B cell (primary cell): ENCODE results near the gene DTNBP1. TPM values are rescaled to one million over a fixed set of nuclear protein-coding genes. Genes with fewer than 3 reads are reported as not detected.

ENCODE experiments used
- ATAC-seq: fragments of 200-7000 bp; cut with Tn5 transposase; one replicate; pipeline ENCODE4 v1.10.0; 2021; ENCODE audit warnings: low read depth, mild to moderate bottlenecking, moderate number of reproducible peaks, moderate library complexity
- CTCF ChIA-PET: fragments of 350-600 bp; sonication (Branson Sonifier 250); formaldehyde crosslinking; loops from one replicate; lab custom pipeline; 2021; ENCODE audit warnings: antibody characterized with exemption, inconsistent platforms; lab: Charles Lee
- POLR2A ChIA-PET: fragments of 350-600 bp; sonication (Branson Sonifier 250); formaldehyde crosslinking; loops from one replicate; lab custom pipeline; 2021; ENCODE audit warnings: antibody characterized with exemption; lab: Charles Lee
- DNase-seq: peaks from one replicate; pipeline ENCODE4 v3.0.0; 2013
- H2AFZ ChIP-seq: 2 replicates; pipeline ENCODE4 v1.6.1; 2012; ENCODE audit warnings: mild to moderate bottlenecking, low read depth, low read length; ENCODE audit not compliant: insufficient read depth, poor library complexity, severe bottlenecking
- H3K27ac ChIP-seq, 2 donors: 1 replicate in 1 of 2; 2 replicates in 1 of 2; pipeline ENCODE4 v1.5.1; 2012 to 2013; ENCODE audit warnings: low read length in 2 of 2, mild to moderate bottlenecking in 2 of 2, moderate library complexity in 1 of 2
- H3K27me3 ChIP-seq, 4 experiments: fragments of 200-600 bp in 1 of 4; sonication (generic) in 1 of 4; replicated peaks in 1 of 4; 1 replicate in 2 of 4; 2 replicates in 2 of 4; pipeline versions ENCODE4 v1.6.1 to v1.7.0; 2013 to 2016; ENCODE audit warnings: low read length in 3 of 4, mild to moderate bottlenecking in 2 of 4, mixed read lengths in 1 of 4, moderate library complexity in 1 of 4; ENCODE audit not compliant: insufficient read depth in 4 of 4, control insufficient read depth in 3 of 4; ENCODE audit errors: control extremely low read depth in 1 of 4
- H3K36me3 ChIP-seq, 2 experiments: replicated peaks in 1 of 2; 1 replicate in 1 of 2; 2 replicates in 1 of 2; pipeline versions ENCODE4 v1.6.1 to v1.7.1; 2013; ENCODE audit warnings: low read length in 1 of 2; ENCODE audit not compliant: insufficient read depth in 2 of 2, control insufficient read depth in 1 of 2; ENCODE audit errors: control extremely low read depth in 1 of 2, extremely low read depth in 1 of 2
- H3K4me1 ChIP-seq, 2 donors: fragments of 200-600 bp in 1 of 2; sonication (generic) in 1 of 2; 1 replicate in 1 of 2; 2 replicates in 1 of 2; pipeline versions ENCODE4 v1.5.1 to v1.6.1; 2013 to 2017; ENCODE audit warnings: low read length in 2 of 2; ENCODE audit not compliant: control insufficient read depth in 2 of 2, insufficient read depth in 2 of 2
- H3K4me2 ChIP-seq: replicated peaks from 2 replicates; pipeline ENCODE3; 2012; ENCODE audit warnings: mild to moderate bottlenecking, low read depth, low read length; ENCODE audit not compliant: poor library complexity, severe bottlenecking
- H3K4me3 ChIP-seq, 5 experiments: fragments of 200-600 bp in 1 of 5; sonication (generic) in 1 of 5; 1 replicate in 3 of 5; 2 replicates in 2 of 5; pipeline versions ENCODE4 v1.5.1 to v1.7.0; 2011 to 2016; ENCODE audit warnings: low read length in 4 of 5, mild to moderate bottlenecking in 4 of 5, low read depth in 2 of 5, control low read depth in 1 of 5, moderate library complexity in 1 of 5; ENCODE audit not compliant: insufficient read depth in 1 of 5; ENCODE audit errors: control extremely low read depth in 1 of 5, extremely low read depth in 1 of 5
- H3K79me2 ChIP-seq: fragments of 200-600 bp; sonication (generic); one replicate; pipeline ENCODE4 v1.6.0; 2016; ENCODE audit warnings: low read length; ENCODE audit not compliant: control insufficient read depth, insufficient read depth
- H3K9ac ChIP-seq: fragments of 200-600 bp; sonication (generic); 2 replicates; pipeline ENCODE4 v1.6.1; 2017; ENCODE audit warnings: mild to moderate bottlenecking, low read length, moderate library complexity
- H3K9me3 ChIP-seq, 3 donors: one replicate each; pipeline versions ENCODE4 v1.6.1 to v1.7.1; 2013; ENCODE audit warnings: low read length in 2 of 3; ENCODE audit not compliant: control insufficient read depth in 2 of 3, insufficient read depth in 1 of 3; ENCODE audit errors: control extremely low read depth in 1 of 3
- H4K20me1 ChIP-seq: 2 replicates; pipeline ENCODE4 v1.6.0; 2012; ENCODE audit warnings: mild to moderate bottlenecking, low read length; ENCODE audit not compliant: insufficient read depth, control insufficient read depth, poor library complexity, severe bottlenecking
- H3K27ac Mint-ChIP-seq: one replicate; pipeline ENCODE4 v1.8.0; 2021; ENCODE audit warnings: mixed read lengths
- H3K27me3 Mint-ChIP-seq: one replicate; pipeline ENCODE4 v1.8.0; 2021; ENCODE audit warnings: mixed read lengths
- H3K4me1 Mint-ChIP-seq: one replicate; pipeline ENCODE4 v1.8.0; 2021; ENCODE audit warnings: mixed read lengths
- H3K4me3 Mint-ChIP-seq: one replicate; pipeline ENCODE4 v1.8.0; 2021; ENCODE audit warnings: mixed read lengths
- H3K9me3 Mint-ChIP-seq: one replicate; pipeline ENCODE4 v1.8.0; 2022; ENCODE audit warnings: mixed read lengths; ENCODE audit not compliant: insufficient read depth
- CTCF ChIP-seq: fragments of 200-600 bp; IDR thresholded peaks from one replicate; pipeline ENCODE4 v1.8.0; 2022; ENCODE audit warnings: antibody characterized with exemption, mild to moderate bottlenecking
- EZH2 ChIP-seq: IDR thresholded peaks from 2 replicates; pipeline ENCODE4 v1.6.1; 2012; ENCODE audit warnings: borderline replicate concordance, low read depth, mild to moderate bottlenecking, moderate library complexity, low read length; ENCODE audit not compliant: insufficient read depth, poor library complexity, severe bottlenecking
- WGBS: methylation state at CpG from one replicate; pipeline ENCODE4 v1.1.5; 2013; ENCODE audit warnings: missing lambda C conversion rate; ENCODE audit not compliant: insufficient coverage; 5-methylcytosine and 5-hydroxymethylcytosine counted together
- intact Hi-C: fragments of 100-400 bp; cut with micrococcal nuclease; formaldehyde crosslinking; loops from one replicate; pipeline ENCODE4 v1.10.0; 2022
- polyA plus RNA-seq: library from polyadenylated mRNA; depleted of rRNA; stranded (reverse); fragments of >200 nt; gene quantifications from 2 replicates; pipeline ENCODE4 v1.2.3, GENCODE V29; 2012
- total RNA-seq, 2 donors: library from RNA; stranded (reverse); fragments of 120-200 nt in 1 of 2; gene quantifications; 1 replicate in 1 of 2; 2 replicates in 1 of 2; pipeline versions ENCODE4 v1.2.3 to v1.2.4, GENCODE V29; 2013 to 2022

Gene DTNBP1
- total and polyA plus RNA-seq, 2 donors (not counting 1 experiment from before 2014, with no cell fraction given): 31.4 to 73.0 TPM

- DNase-seq: no peak
- H3K9ac ChIP-seq: no peak overlapping the region
- WGBS: 86% methylated on average over 3 of the region's 4 CpGs
- peaks cover 0 to 21% (median 12%) of the 10 kb centered on the region in 3 donors for H3K9me3 ChIP-seq
- H4K20me1 ChIP-seq: peaks cover 22% of the 10 kb centered on the region
- H3K27me3 ChIP-seq: no peaks in the 10 kb centered on the region
- H2AFZ ChIP-seq: no peak overlapping the region
- intact Hi-C loops: no loop called here
- peaks cover 17 to 28% of the 10 kb centered on the region in 2 experiments for H3K36me3 ChIP-seq
- no peak overlapping the region for H3K4me3 ChIP-seq
- no peak overlapping the region for H3K27ac ChIP-seq
- H3K79me2 ChIP-seq: peaks cover 81% of the 10 kb centered on the region
- H3K4me1 ChIP-seq: no peaks in the 10 kb centered on the region
- CTCF ChIA-PET: interaction anchor here (1.0 to 1.2 kb wide), 2 partner anchors 10 to 19 kb away, joined by 3 read pairs; no protein-coding TSS in a partner anchor
- Mint-ChIP-seq H3K27ac (no peak overlapping the region), H3K9me3 (peaks cover 20% of the 10 kb centered on the region), H3K27me3 (no peaks in the 10 kb centered on the region), H3K4me3 (no peak overlapping the region), H3K4me1 (peaks cover 33% of the 10 kb centered on the region)
- H3K4me2 ChIP-seq: no peak overlapping the region
- POLR2A ChIA-PET: no interaction called here
- ATAC-seq: no peak
- TF ChIP-seq CTCF: peak; percentile 27
- TF ChIP-seq EZH2: no peak
Observed at GRCh38 chr6:15642276-15642675, 20.6 kb downstream of the DTNBP1 start.

GRCh38 chr6:15638373-15638772 lies 24.5 kb downstream of the DTNBP1 start:
- Mint-ChIP-seq H3K4me3 (no peak overlapping the region), H3K27ac (no peak overlapping the region), H3K9me3 (peaks cover 2% of the 10 kb centered on the region), H3K4me1 (peaks cover 13% of the 10 kb centered on the region), H3K27me3 (no peaks in the 10 kb centered on the region)
- no peak overlapping the region for H2AFZ ChIP-seq
- peaks cover 63% of the 10 kb centered on the region for H3K79me2 ChIP-seq
- intact Hi-C loops: no loop called here
- H3K4me2 ChIP-seq: no peak overlapping the region
- no peak overlapping the region for H3K4me3 ChIP-seq
- peaks cover 19 to 41% of the 10 kb centered on the region in 2 experiments for H3K36me3 ChIP-seq
- ATAC-seq (no peak), DNase-seq (no peak)
- no peak overlapping the region for H3K27ac ChIP-seq
- H3K9me3 ChIP-seq: peaks cover 0 to 12% (median 9%) of the 10 kb centered on the region in 3 donors
- CTCF ChIA-PET: no interaction called here
- H4K20me1 ChIP-seq: peaks cover 22% of the 10 kb centered on the region
- H3K27me3 ChIP-seq: no peaks in the 10 kb centered on the region
- TF ChIP-seq EZH2 (no peak), CTCF (no peak)
- no peak overlapping the region for H3K9ac ChIP-seq
- H3K4me1 ChIP-seq: no peaks in the 10 kb centered on the region
- POLR2A ChIA-PET: no interaction called here
